Limb (tissue), 2 donors: Measurements from ENCODE around the gene TM4SF4.
A peak's percentile ranks its signal among the peaks of the same experiment; 100 is the strongest.

Source experiments
- DNase-seq, 2 donors: peaks; one replicate each; pipeline ENCODE4 v3.0.0-alpha.2; 2016; ENCODE audit errors: extremely low spot score in 2 of 2

TM4SF4 gene

DNA sequence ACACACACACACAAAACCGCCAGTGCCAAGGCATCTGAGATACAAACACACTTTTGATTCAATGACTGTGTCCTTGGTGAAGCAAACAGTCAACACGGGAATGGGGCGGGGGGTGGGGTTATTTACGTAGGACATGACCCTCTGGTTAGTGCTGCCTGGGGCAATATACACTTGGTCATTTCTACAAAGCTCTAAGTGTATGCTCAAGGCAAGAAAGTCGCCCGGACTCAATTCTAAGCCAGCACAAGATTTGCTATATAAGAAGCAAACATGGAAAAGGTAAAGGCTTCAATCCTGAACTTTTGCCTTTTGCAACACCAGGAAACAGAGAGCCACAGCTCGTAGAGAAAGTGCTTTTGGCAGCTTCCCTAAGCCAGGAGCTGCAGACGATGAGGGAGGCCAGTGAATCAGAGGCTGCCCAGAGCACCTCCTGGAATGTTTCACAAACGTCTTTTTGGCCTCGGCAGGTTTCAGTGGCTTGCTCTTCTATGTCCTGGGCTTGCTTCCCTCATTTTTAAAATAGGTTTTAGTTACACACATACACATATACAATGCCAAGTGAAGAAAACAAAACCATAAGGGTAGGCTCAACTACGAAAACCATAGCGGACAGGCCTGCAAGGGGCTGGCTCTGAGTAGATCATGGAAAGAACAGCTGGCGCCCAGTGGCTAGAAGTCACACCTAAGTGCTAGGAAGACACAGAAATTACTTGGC, 73.6 kb downstream of the TM4SF4 start:
- DNase-seq, result peak; percentile 55 to 77

DNA sequence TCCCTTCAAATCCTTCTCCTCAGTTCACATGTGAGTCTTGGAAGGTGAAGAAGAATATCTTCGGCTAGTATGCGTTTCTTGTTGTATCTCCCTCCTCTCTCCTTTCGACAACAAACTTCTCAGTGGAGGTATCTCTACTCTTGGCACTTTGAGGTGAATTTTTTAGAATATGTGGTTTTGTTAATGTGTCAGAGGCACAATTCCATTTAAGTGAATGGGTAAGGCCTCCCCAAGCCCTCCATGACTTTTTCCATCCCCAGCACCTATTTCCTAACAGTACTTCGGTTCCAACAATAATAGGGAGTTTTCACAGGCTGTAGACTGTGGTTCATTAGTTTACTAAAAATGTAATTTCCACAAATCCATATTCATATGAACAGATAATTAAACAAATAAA, 74.2 kb downstream of the TM4SF4 start:
- no peak for DNase-seq

DNA sequence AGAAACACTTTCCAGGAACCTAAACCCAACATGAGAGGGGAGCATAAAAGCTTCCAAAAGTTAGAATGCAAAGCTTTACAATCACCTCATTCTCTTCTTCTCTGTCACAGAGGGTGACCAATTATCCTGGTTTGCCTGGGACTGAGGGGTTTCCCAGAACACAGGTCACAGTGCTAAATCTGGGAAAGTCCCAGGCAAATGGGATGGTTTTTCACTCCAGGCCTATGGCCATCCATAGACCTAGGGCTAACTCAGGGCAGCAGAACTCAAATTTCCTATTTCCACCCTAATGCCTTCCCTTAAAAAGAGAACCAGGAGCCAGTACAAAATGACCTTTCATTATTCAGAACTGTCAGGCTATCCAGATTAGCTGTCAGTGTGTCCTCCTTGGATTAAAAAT, 77.0 kb downstream of the TM4SF4 start:
- DNase-seq, result no peak

DNA sequence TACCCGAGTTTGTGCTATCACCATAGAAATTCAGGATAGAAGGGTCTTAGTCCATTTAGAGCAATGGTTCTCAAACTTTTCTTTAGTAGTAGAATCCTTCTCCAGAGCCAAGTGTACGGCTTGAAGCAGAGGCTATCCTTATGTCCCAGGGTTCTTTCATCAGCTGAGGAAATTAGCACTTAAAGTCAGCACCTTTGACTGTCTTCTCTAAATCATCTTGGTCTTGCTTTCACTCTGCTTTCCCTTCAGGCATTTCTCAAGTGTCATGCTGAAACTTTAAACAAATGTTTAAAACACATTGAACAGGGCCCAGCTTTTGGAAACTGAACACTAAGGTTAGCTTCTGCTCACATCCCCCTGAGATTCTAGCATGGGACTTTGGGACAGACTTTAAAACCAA, 78.2 kb downstream of the TM4SF4 start:
- no peak for DNase-seq
